CD4-positive, alpha-beta T cell treated with Interleukin-10 for 1 hour (primary cell): Measurements from ENCODE around the gene ADGRG2.

Source experiments
- DNase-seq: peaks from one replicate; pipeline ENCODE4 v3.0.0-alpha.2; 2020

ADGRG2 gene

GRCh38 chrX:18951032-18951431 lies 171.2 kb downstream of the ADGRG2 start:
- DNase-seq: no peak

- DNase-seq: no peak
Measured at GRCh38 chrX:18949944-18950301, 172.3 kb downstream of the ADGRG2 start.

DNA sequence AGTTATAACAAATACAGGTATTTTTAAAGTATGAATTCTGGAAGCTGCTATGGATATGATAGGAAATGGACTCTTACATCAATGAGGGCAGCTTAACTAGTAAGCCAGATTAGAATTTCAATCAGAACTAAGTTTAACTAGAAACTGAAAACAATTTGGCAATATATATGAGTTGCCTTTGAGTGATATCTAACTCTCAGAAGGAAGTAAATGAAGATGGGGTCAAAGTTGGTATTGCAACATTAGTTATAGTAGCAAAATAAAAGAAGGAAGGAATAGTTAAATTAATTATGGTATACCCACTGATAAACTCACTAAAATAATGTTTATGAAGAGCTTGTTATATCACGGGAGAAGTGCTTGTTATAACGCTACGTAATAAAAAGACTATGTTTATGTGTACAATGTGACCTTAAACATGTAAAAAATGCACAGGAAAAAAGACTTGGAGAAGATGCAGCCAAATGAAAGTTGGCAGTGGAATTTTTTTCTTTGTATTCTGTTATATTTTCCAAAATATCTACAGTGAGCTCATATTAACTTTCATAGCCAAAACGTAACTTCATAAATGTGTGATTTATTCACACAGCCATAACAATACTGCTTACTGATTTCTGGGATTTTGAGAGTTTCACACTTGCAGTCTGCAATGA lies 172.9 kb downstream of the ADGRG2 start:
- DNase-seq: no peak

- no peak for DNase-seq
Measured at GRCh38 chrX:18946611-18947010, 175.7 kb downstream of the ADGRG2 start.

DNA sequence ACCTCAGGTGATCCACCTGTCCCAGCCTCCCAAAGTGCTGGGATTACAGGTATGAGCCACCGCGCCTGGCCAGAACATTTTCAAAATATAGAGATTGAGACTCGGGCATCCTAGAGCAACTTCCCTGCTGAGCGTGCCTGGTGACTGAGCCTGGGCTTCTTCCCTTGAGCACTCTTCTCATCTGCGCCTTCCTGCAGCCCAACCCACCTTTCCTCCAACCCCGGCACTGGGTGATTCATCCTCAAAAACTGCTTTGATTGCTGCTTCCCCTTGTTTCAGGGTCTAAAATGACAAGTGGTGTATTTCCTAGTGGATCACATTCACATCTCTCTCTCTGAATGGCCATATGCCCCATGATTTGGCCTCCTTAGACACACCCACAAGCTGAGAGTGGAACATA lies 176.1 kb downstream of the ADGRG2 start:
- no peak for DNase-seq

GRCh38 chrX:18945483-18945882 lies 176.8 kb downstream of the ADGRG2 start:
- no peak for DNase-seq

DNA sequence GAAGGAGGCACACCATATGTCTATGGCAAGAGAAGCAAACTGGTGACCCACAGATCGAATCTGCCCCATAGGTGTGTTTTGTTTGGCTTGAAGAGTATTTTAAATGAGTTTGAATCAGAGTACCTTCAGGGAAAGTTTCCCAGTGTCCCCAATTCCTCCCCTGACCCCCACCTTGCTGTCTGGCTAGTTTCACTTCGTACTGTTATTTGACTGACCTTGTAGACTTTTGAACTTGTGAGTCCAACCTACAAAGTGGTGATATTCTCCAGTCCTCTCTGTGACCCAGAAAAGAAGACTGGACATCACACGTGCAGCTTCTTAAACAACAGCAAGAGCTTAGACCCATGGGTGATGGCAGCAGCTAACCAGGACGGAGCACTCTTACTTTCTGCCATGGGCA lies 177.8 kb downstream of the ADGRG2 start:
- DNase-seq: no peak

- no peak for DNase-seq
Measured at GRCh38 chrX:18941896-18942295, 180.4 kb downstream of the ADGRG2 start.
